ENCODE measurements around the gene DAPL1.

Gene DAPL1

DNA sequence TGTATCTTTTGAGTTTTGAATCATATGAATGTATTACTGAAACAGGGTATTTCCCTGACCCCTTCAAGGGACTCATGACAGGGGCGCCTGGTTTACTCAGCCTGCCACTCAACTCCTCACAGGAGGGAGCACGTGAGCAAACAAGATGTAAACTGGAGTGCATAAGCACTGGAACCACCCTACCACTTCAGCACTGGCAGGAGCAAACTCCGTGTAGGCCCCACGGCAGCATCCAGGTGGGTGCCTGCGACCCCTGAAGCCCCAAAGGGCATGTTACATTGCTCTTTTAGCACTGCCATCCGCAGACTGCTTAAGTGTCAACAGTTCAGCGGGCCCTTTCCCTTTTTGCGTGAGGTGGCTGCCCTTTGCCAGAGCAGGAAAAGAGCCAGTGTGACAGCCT is 8.2 kb upstream of the DAPL1 start:
- DNase-seq (ENCODE audit: low read depth) = no peak
- TF ChIP-seq, protein P1, sequence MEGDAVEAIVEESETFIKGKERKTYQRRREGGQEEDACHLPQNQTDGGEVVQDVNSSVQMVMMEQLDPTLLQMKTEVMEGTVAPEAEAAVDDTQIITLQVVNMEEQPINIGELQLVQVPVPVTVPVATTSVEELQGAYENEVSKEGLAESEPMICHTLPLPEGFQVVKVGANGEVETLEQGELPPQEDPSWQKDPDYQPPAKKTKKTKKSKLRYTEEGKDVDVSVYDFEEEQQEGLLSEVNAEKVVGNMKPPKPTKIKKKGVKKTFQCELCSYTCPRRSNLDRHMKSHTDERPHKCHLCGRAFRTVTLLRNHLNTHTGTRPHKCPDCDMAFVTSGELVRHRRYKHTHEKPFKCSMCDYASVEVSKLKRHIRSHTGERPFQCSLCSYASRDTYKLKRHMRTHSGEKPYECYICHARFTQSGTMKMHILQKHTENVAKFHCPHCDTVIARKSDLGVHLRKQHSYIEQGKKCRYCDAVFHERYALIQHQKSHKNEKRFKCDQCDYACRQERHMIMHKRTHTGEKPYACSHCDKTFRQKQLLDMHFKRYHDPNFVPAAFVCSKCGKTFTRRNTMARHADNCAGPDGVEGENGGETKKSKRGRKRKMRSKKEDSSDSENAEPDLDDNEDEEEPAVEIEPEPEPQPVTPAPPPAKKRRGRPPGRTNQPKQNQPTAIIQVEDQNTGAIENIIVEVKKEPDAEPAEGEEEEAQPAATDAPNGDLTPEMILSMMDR (conservative IDR thresholded peaks at IDR 0.05; ENCODE audit: low read length) = no peak
- no peak overlapping the region for H3K4me3 ChIP-seq (ENCODE audit: low read length)

DNA sequence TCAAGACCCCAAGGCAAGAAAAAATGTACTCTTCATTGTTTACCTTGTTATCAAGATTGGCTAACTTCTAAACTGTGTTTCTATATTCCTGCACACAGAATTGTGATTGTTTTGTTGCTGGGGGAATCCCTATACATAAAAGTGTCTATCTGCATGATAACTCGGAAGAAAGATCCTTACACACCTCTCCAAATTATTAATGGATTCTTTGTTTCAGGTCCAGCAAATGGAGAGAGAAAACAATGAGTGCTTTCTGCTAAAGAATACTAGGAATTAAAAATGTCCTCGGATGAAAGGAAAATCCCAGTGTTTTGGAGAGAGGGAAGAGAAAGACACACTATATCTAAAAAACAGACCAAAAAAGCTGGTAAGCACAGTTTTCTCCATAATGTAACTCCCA is 6.2 kb upstream of the DAPL1 start:
- no peak overlapping the region for H3K4me3 ChIP-seq (ENCODE audit: low read length)
- TF ChIP-seq, protein P1 (conservative IDR thresholded peaks at IDR 0.05; ENCODE audit: low read length) = no peak
- DNase-seq (ENCODE audit: low read depth) = no peak

DNA sequence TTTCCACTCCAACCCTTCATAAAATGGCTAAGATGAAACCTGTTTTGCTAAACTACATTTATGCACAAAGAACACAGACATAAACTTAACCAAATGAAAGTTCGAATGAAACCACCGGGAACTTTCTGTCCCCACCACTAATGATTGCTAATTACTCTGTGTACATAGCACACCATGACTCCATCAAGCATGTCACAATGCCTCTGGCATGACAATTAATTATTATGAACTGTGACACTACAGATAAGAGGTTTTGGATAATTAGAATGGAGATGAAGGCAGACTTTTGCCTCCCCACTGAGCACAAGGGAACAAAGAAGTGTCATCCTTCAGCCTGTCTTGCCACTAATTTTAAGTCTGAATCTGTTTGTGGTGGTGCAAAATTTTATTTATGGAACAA is 1.5 kb downstream of the DAPL1 start:
- no peak overlapping the region for H3K4me3 ChIP-seq (ENCODE audit: low read length)
- TF ChIP-seq, protein P1 (conservative IDR thresholded peaks at IDR 0.05; ENCODE audit: low read length) = no peak
- DNase-seq (ENCODE audit: low read depth) = no peak

DNA sequence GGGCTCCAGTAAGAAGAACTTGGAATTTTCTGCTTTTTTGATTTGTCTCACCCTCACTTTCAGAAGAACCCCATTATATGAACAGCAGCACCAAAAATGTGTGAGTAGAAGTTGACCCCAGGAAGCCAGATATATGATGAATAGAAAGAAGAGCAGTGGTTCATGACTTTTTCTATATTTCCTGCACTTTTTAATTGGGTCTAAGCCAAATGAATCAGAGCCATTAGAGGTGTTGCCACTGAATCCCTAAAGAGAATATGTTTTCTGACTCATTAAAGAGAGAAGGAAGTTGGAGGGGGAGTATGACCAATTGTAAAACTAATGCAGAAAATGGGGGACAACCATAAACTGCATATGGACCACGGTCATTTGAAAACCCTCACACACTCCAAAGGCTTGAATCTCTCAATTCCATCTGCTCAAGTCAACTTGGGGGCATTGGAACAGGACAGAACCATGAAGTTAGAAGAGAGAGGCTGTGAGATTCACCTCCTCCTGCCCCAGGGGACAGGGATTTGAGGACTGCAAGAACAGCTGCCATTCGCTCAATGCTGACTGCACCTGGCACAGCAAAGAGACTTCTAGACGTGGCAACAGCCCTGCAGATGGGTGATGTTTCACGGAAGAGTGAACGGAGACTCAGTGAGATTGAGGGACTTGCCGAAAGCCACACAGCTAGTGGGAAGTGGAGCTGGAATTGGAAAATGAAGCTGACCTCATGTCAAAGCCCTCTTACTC is 3.0 kb downstream of the DAPL1 start:
- DNase-seq (ENCODE audit: low read depth) = no peak
- no peak overlapping the region for H3K4me3 ChIP-seq (ENCODE audit: low read length)
- TF ChIP-seq, protein P1 (conservative IDR thresholded peaks at IDR 0.05; ENCODE audit: low read length) = no peak

DNA sequence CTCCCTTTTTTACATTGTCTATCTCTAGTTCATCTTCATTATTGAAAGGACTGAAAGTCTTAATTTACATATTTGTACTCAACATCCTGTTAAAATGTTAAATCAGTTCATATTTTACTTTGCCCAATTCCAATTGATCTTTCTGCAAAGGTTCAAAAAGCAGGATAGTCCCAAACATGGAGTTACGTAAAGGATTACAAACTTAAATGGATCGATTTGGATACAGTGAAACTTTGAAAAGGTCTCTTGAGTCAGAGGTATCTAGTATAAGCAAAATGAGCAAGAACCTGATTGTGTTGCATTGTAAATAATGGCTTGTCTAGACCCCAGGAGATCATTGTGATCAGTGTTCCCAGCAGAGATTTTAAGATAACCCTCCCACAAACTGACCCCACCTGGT is 4.1 kb downstream of the DAPL1 start:
- no peak overlapping the region for H3K4me3 ChIP-seq (ENCODE audit: low read length)
- TF ChIP-seq, protein P1 (conservative IDR thresholded peaks at IDR 0.05; ENCODE audit: low read length) = no peak
- no peak for DNase-seq (ENCODE audit: low read depth)

DNA sequence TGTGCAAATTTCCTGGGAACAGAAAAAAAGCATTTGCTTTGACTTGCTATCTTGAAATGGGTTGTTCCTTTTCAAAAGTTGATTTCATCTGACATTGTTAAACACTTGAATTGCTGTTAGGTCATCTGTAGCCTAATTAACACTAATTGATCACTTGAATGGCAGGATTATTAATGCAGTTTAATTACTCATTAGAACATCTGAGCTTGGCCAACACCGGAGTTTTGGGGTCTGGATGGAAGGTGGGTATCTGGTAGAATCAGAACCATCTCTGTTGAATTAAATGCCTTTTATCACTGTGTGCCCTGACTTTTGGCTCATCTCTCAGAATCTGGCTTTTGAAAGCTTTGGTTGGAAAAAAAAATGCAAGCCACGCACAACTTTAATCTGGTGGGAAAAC is 8.4 kb downstream of the DAPL1 start:
- no peak for DNase-seq (ENCODE audit: low read depth)
- no peak overlapping the region for H3K4me3 ChIP-seq (ENCODE audit: low read length)
- TF ChIP-seq, protein P1 (conservative IDR thresholded peaks at IDR 0.05; ENCODE audit: low read length) = no peak

DNA sequence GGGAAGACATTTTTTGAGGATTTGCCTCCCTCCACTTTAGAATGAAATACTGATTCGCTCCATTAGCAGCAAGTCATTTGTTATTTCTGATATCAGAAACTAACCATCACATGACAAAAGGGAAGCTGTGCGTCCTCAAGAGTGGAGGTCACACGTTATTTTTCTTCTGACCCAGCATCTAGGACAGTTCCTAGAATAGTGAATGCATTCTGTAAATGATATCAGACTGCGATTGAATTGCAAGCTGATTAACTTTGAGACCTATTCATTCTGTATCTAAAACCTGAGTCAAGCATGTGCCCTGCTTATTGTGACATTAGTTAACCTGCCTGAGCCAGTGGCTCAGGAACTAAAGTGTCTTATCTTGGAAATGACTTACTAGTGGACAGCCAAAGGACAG is 10.1 kb downstream of the DAPL1 start:
- no peak overlapping the region for H3K4me3 ChIP-seq (ENCODE audit: low read length)
- TF ChIP-seq, protein P1 (conservative IDR thresholded peaks at IDR 0.05; ENCODE audit: low read length) = no peak
- no peak for DNase-seq (ENCODE audit: low read depth)

Data from AG10803 (cell line).